Large intestine (tissue), 3 donors: Measurements from ENCODE around the gene REPS2. TPM values are rescaled to one million over a fixed set of nuclear protein-coding genes. Genes with fewer than 3 reads are reported as not detected.

Experiments used
- DNase-seq, 2 donors: peaks; one replicate each; pipeline versions ENCODE4 v3.0.0 to v3.0.0-alpha.2; 2013
- H3K27ac ChIP-seq: one replicate; pipeline ENCODE4 v1.5.1; 2013; ENCODE audit warnings: low read length
- H3K27me3 ChIP-seq: 2 replicates; pipeline ENCODE4 v1.6.1; 2013; ENCODE audit warnings: low read length; ENCODE audit not compliant: control insufficient read depth, insufficient read depth
- H3K36me3 ChIP-seq: 2 replicates; pipeline ENCODE4 v1.6.1; 2013; ENCODE audit warnings: low read length; ENCODE audit not compliant: control insufficient read depth, insufficient read depth
- H3K4me1 ChIP-seq: one replicate; pipeline ENCODE4 v1.6.1; 2013; ENCODE audit warnings: low read length; ENCODE audit not compliant: control insufficient read depth, insufficient read depth
- H3K4me3 ChIP-seq: one replicate; pipeline ENCODE4 v1.5.1; 2013; ENCODE audit warnings: low read length
- H3K9me3 ChIP-seq: one replicate; pipeline ENCODE4 v1.6.1; 2013; ENCODE audit warnings: mild to moderate bottlenecking, low read depth, low read length, moderate library complexity; ENCODE audit not compliant: control insufficient read depth
- WGBS: methylation state at CpG from one replicate; pipeline ENCODE4 v1.1.5; 2013; ENCODE audit warnings: low lambda C conversion rate; ENCODE audit not compliant: insufficient coverage; 5-methylcytosine and 5-hydroxymethylcytosine counted together
- polyA plus RNA-seq: library from polyadenylated mRNA; unstranded; fragments of 120-200 nt; gene quantifications from one replicate; pipeline ENCODE4 v1.2.1, GENCODE V29; 2013

Gene REPS2
- polyA plus RNA-seq, 1 donor, result 3.7 TPM

DNA sequence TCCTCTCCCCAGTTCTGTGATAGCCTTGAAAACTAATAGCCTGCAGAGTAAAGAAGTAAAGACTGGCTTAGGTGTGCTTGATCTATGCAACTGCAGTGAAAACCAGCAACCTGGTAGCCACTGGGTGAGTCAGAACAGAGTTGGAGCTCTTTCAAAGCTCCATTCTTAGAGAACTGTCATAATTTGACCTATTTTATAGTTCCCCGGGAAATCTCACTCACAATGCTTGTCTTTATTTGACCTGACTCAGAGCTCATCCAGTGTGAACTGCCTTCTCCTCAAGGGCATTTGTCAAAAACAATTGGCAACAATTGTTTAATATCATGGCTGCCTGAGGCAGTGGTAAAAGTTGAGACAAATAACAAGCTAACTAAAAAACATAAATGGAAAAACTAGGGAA is 215.5 kb downstream of the REPS2 start:
- WGBS, result no CpG with 5 or more reads among the region's 1 CpG
- no peak overlapping the region for H3K27ac ChIP-seq
- no peak for DNase-seq
- no peaks in the 10 kb centered on the region for H3K27me3 ChIP-seq
- H3K9me3 ChIP-seq, result peaks cover 7% of the 10 kb centered on the region
- no peak overlapping the region for H3K4me3 ChIP-seq
- no peaks in the 10 kb centered on the region for H3K36me3 ChIP-seq
- H3K4me1 ChIP-seq, result no peaks in the 10 kb centered on the region

DNA sequence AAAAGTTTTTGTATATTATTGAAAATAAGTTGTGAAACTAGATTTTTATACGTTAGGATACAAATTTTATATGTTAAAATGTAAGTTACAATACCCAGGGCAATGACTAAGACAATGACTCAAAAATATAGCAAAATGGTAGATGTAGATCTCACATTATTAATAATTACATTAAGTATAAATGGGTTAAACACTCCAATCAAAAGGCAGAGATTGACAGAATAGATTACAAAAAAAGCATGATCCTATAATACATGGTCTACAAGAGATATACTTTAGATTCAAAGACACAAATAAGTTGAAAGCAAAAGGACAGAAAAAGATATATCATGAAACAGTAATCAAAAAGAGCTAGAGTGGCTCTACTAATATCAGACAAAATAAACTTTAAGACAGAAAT is 217.6 kb downstream of the REPS2 start:
- Histone ChIP-seq H3K27ac (no peak overlapping the region), H3K27me3 (no peaks in the 10 kb centered on the region), H3K4me3 (no peak overlapping the region), H3K4me1 (no peaks in the 10 kb centered on the region), H3K9me3 (peaks cover 7% of the 10 kb centered on the region), H3K36me3 (no peaks in the 10 kb centered on the region)
- no peak for DNase-seq
- WGBS, result no CpG with 5 or more reads among the region's 1 CpG

DNA sequence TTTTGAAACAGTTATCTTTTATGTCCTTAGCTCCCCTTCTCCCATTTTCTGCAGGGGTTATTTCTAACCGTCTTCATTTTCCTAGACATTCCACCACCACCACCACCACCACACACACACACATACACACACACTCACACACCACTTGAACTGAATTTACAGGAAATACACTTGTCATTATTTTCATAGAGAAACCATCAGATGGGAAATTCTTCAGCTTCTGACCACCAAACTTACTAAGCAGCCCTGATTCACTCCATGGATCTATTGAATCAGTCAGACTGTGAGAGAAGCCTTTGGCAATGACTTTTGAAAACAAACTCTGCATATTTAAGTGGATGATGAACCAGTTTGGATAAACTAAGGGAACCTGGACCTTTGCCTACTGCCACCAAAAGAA is 218.5 kb downstream of the REPS2 start:
- H3K27me3 ChIP-seq, result no peaks in the 10 kb centered on the region
- no peak overlapping the region for H3K27ac ChIP-seq
- H3K36me3 ChIP-seq, result no peaks in the 10 kb centered on the region
- H3K4me3 ChIP-seq, result no peak overlapping the region
- H3K4me1 ChIP-seq, result no peaks in the 10 kb centered on the region
- DNase-seq, result no peak
- WGBS, result no CpG with 5 or more reads among the region's 1 CpG
- peaks cover 7% of the 10 kb centered on the region for H3K9me3 ChIP-seq

DNA sequence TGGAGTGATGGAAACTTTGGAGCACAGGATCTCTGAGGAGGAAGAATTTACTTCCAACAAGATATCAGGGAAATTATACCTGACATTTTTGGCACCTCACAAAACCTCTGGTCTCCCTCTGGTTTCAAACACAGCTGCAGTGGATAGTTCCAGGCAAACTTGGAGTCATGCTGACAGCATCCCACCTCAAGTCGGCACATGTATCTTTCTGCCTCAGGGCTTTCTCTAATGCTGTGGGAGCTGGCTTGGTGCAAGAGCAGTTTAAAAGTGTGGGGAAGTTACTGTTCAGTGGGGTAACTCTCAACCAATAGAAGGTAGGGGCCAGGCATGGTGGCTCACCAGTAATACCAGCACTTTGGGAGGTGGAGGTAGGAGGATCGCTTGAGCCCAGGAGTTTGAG is 221.5 kb downstream of the REPS2 start:
- Histone ChIP-seq H3K4me3 (no peak overlapping the region), H3K27ac (no peak overlapping the region), H3K9me3 (peaks cover 7% of the 10 kb centered on the region), H3K4me1 (no peaks in the 10 kb centered on the region), H3K27me3 (no peaks in the 10 kb centered on the region), H3K36me3 (no peaks in the 10 kb centered on the region)
- no CpG with 5 or more reads among the region's 2 CpGs for WGBS
- DNase-seq, result no peak

DNA sequence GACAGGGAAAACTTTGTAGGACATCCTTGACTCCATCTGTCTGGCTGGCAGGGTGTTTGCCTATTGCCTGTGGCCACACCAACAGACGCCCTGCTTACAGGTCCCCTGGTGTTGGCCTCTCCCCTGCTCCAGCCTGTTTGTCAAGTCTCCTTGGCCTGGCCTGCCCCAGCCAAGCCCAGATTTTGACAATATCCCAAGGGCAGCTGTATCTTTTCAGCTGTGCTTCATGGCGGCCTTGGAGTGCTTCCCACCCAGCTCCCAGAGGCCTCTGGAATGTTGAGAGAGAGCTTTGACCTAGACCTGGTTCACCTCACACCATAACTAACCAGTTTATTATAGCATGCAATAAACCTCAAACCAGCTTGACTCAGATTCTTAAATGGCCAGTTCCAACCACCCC is 224.5 kb downstream of the REPS2 start:
- no peak for DNase-seq
- no peaks in the 10 kb centered on the region for H3K27me3 ChIP-seq
- WGBS, result no CpG with 5 or more reads among the region's 2 CpGs

DNA sequence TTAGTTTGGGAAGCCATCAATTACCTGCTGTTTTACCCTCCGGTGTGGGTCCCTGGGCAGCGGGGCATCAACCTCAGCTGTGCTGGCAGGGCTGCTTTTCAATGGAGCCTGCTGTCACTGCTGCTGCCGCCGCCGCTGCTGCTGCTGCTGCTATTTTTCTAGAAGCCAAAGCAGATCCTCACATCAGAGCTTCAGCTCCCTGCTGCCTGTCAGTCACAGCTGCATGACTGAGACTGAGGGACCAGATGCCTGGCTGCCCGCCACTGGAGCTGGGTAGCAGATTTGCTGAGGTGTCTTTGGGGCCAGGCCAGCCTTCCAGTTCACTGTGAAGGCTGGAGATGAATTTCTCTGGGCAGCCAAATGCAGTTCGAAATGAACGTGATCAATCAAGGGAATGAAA is 228.2 kb downstream of the REPS2 start:
- no CpG with 5 or more reads among the region's 8 CpGs for WGBS

More for the DNA sequence above, 224.5 kb downstream of the REPS2 start:
- H3K4me1 ChIP-seq, result no peaks in the 10 kb centered on the region
- H3K4me3 ChIP-seq, result no peak overlapping the region
- no peaks in the 10 kb centered on the region for H3K9me3 ChIP-seq
- no peak overlapping the region for H3K27ac ChIP-seq
- H3K36me3 ChIP-seq, result no peaks in the 10 kb centered on the region

DNA sequence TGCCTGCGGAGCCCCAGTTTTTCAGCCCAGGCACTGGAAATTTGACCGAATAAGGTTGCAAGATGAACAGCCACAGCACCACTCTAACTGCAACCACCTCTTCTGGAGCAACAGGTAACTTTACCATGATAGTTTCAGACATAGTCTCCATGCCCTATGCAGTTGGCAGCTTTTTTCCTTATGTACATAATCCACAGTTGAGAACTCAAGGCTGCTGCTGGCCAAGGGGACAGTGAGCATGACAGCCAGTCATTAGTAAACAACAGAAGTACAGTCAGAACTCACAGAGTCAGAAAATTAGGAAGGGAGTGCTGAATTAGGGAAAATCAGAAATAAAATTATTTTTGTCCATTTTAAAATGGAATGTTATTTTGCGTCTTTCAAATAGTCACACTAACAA is 235.9 kb downstream of the REPS2 start:
- H3K4me3 ChIP-seq, result no peak overlapping the region

More for the DNA sequence above, 228.2 kb downstream of the REPS2 start:
- Histone ChIP-seq H3K36me3 (no peaks in the 10 kb centered on the region), H3K27me3 (no peaks in the 10 kb centered on the region), H3K27ac (no peak overlapping the region), H3K4me1 (no peaks in the 10 kb centered on the region), H3K9me3 (no peaks in the 10 kb centered on the region), H3K4me3 (no peak overlapping the region)
- no peak for DNase-seq

DNA sequence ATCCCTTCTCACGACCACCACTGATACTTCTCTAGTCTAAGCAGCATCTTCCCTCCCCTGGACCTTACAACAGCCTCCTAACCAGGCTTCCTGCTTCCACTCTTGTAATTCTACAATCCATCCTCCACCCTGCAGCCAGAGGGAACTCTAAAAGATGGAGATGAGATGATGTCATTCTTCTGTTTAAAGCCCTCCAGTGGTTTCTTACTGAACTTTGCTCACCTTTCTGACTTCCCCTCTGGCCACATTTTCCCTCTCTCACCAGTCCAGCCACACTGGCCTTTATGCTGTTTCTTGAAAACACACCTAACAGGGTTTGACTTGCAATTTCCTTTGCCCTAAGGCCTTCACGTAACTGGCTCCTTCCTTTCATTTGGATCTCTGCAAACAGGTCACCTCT is 237.1 kb downstream of the REPS2 start:
- no peak overlapping the region for H3K27ac ChIP-seq
- no peaks in the 10 kb centered on the region for H3K36me3 ChIP-seq
- H3K9me3 ChIP-seq, result no peaks in the 10 kb centered on the region
- H3K4me1 ChIP-seq, result no peaks in the 10 kb centered on the region
- DNase-seq, result no peak
- no CpG with 5 or more reads among the region's 2 CpGs for WGBS
- no peak overlapping the region for H3K4me3 ChIP-seq
- H3K27me3 ChIP-seq, result no peaks in the 10 kb centered on the region

More for the DNA sequence above, 235.9 kb downstream of the REPS2 start:
- no peaks in the 10 kb centered on the region for H3K4me1 ChIP-seq
- no peak overlapping the region for H3K27ac ChIP-seq
- no peaks in the 10 kb centered on the region for H3K27me3 ChIP-seq
- no peak for DNase-seq
- no peaks in the 10 kb centered on the region for H3K9me3 ChIP-seq
- WGBS, result 100% methylated on average over 1 of the region's 3 CpGs
- no peaks in the 10 kb centered on the region for H3K36me3 ChIP-seq

DNA sequence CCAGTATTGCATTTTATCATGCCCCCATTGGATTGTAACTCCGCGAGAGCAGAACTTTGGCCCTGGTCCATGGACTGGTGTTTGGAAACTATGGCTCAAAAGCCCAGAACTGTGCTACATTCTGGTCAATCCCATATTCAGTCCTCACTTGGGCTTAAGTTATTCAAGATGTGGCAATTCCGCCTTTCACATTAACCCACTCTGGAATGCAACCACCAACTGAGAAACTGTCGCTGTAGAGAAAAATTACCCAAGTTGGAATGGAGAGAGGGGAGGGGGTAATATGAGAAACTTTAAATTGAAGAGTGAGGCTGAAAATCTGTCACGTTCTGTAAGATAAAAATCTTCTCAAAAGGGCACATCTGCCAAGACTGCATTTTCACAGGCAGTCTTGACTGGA is 239.0 kb downstream of the REPS2 start:
- Histone ChIP-seq H3K27ac (no peak overlapping the region), H3K36me3 (no peaks in the 10 kb centered on the region), H3K4me3 (no peak overlapping the region), H3K4me1 (no peaks in the 10 kb centered on the region), H3K9me3 (no peaks in the 10 kb centered on the region), H3K27me3 (no peaks in the 10 kb centered on the region)
- DNase-seq, result no peak
- WGBS, result no CpG with 5 or more reads among the region's 5 CpGs

DNA sequence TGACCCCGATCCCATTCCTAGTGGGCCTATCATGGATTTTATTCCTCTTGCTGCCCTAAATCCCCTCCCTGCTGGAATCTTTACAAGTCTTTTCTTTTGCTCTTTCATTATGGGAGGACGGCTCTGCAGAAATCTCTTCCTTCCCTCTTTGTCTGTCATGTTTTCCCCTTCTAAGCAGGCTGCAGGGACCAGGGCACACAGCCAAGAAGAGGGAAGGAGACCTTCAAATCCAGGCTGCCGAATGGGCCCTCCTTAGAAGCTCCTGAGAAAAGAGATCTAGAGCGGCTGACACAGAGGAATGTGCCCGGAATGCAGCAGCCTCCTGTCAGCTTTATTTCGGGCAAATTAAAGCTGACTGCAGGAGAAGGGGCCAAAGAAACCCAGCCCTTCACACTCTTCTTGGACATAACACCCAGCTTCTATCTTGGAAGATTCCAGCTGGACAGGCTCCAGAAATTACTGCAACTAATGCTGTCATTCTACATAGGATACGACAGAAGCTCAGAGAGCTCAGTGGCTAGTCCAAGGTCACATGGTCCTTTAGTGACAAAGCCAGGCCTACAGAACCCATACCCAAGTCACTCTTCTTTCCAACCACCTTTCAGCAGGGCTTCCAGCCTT is 240.8 kb downstream of the REPS2 start:
- no peaks in the 10 kb centered on the region for H3K27me3 ChIP-seq
- no peaks in the 10 kb centered on the region for H3K36me3 ChIP-seq
- no peaks in the 10 kb centered on the region for H3K9me3 ChIP-seq
- DNase-seq, result no peak
- no peak overlapping the region for H3K27ac ChIP-seq
- H3K4me3 ChIP-seq, result no peak overlapping the region
- WGBS, result 60% methylated on average over 1 of the region's 7 CpGs
- no peaks in the 10 kb centered on the region for H3K4me1 ChIP-seq

DNA sequence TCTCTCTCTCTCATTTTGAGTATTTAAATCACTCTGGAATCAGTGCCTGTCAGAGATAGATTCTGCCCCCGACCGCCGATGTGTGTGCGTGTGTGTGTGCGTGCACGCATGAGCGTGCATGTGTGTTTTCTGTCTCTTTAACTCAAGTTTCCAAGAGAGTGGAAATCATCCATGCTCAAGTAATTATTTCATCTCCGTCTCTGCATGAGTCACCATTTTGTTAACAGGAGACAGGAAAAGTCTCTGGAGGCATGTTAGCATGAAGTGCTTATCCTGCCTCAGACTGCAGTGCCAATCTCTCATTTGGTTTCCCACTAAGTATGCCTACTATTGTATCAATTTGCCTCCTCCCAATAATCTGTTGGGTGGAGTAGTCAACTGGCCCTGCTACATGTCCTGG is 245.6 kb downstream of the REPS2 start:
- Histone ChIP-seq H3K4me1 (no peaks in the 10 kb centered on the region), H3K4me3 (no peak overlapping the region), H3K27me3 (no peaks in the 10 kb centered on the region), H3K27ac (no peak overlapping the region), H3K9me3 (no peaks in the 10 kb centered on the region), H3K36me3 (no peaks in the 10 kb centered on the region)
- DNase-seq, result no peak
- WGBS, result no CpG with 5 or more reads among the region's 8 CpGs
